NOMO-1 treated with DMSO at 0.1 percent for 48 hours (cell line): Measurements from ENCODE around the gene CELF2.
"Not testable (repeated sequence)": the region's sequence is repeated elsewhere in the genome, so short reads cannot be mapped to it uniquely, and the experiment has no call there.

ENCODE experiments used
- DNase-seq: peaks from one replicate; lab custom pipeline; 2025; ENCODE audit not compliant: unreplicated experiment; lab: John Stamatoyannopoulos, UW

Gene CELF2

DNA sequence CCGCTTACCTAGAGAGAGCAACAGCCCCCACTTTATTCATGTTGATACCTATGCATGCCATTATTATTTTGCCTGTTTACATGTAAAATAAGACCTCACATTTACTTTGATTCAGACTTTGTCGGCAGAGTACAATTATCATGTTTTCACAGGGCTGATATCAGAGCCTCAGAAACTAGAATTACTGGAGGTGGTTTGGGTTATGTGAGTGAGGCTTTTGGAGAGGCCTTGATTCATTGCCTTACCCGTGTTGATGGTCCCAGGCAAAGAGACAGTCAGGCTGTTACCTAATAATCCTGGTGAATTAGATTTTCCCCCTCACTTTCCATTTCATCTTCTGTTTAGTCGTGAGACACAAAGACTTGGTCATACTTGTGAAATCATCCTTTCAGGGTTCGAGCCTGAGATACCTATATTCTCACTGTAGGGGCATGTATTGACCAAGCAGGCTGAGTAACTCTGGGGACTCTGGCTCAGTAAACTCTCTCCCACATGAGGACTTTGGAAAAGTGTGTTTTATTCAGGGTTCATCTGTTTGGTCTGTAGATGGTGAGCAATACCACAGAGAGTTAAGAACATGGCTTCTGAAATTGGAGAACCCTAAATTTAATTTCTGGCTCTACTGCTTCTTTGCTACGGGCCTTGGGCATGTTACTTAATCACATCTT lies 150.9 kb downstream of the CELF2 start:
- no peak for DNase-seq

DNA sequence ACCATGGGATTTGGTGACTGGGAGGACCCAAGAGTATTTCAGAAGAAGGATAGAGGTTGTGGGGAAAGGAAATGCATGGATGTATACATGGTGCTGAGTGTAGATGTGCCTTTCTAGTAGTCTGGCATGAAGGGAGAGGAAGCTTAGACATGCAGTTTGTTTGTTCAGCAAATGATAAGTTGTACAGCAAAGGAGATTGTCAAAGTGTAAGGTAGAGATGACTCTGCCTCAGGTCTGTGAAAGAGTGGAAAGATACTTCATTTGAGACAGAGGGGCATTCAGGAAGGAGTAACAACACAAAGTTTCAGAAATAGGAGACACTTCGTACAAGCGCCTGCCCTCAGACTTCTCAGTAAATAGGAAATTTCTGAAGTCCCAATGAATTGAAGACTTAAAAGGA lies 152.3 kb downstream of the CELF2 start:
- DNase-seq = no peak

DNA sequence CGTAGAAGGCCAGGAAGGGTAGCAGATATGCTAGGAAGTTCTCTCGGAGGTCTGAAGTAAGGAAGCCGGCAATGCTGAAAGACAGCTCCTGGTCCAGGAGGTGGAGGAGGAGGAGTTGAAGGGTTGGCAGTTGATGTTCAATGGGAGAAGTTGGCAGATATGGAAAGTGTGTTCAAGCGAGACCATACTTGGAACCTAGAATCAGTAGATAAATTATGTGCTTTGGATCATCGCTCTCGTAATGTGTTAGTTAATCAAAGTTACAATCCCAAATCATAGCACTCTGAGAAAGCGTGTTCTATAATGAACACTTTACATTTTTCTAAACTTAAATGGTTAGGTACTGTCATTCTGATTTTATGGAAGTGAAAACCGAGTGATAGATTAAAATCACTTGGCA lies 152.9 kb downstream of the CELF2 start:
- no peak for DNase-seq

DNA sequence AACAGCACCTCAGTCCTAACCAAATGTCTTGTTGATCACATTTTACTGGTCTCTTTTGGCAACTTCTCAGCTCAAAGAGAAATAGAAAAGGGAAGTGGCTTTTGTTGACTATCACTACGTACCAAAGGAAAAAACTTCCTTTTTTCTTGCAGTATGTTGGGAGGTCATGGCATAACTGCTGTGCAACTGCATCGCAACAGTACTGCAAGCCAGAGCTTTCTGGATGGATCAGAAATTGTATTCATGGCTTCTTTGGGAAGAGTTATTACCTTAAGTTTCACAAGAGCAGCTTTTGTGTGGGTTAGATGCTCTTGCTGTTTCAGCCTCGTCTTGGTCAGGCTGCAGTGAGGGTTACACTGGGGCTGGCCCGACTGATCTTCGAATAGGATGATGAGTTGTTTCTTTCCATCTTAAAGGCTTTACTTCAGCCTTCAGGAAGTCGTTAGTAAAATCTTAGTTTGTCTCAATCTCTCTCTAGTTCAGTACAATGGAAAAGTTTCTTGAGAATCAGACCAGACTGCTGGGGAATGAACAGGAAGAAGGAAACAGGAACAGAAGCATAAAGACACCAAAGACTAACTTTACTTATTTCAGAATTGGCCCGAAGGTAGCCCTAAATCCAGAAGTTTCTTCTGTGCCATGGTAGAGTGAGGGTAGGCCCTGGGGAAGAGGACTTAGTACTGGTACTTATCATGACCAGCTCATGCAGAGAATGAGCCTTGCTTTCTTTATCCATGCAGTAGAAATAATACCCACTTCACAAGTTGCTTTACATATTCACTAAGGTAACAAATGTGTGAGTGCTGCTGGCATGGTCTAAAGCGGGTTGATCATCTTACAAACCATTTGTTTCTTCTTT lies 153.6 kb downstream of the CELF2 start:
- peak; percentile 93 for DNase-seq

DNA sequence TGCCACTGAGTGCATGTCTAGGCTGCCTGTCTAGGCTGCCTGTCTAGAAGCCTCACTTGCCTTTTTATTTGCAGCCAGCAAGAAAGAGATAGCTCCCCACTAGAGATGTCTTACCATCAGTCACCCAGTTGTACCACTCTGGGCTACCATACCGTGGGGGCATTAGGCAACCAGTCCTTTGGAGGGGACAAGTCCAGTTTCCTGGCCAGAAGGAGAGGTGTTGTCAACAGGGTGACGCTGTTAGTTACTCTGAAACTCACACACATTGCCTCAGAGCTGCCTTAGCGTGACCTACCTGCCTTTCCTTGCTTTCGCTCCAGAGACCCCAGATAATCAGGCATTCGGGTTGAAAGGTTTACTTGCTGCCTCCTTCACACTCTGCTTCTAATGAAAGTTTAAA lies 155.4 kb downstream of the CELF2 start:
- DNase-seq = no peak

DNA sequence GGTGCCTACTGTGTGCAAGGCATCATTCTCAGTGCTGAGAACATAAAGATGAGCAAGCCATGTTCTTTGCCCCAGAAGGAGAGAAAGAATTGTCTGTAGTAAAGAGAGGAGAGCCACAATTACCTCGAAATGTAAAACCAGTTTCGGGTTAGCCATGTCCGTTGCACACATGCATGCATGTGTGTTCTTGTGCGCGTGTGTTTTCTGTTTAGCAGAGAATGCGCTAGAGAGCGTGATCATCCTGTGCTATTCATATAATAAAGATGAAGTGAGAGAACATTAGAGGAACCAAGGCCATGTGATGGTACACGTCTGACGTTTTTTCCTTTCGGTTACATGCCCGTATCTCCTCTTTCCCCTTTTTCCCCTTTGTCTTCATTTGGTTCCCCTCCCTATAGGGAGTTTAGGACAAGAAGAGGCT lies 158.2 kb downstream of the CELF2 start:
- DNase-seq = peak; percentile 77

DNA sequence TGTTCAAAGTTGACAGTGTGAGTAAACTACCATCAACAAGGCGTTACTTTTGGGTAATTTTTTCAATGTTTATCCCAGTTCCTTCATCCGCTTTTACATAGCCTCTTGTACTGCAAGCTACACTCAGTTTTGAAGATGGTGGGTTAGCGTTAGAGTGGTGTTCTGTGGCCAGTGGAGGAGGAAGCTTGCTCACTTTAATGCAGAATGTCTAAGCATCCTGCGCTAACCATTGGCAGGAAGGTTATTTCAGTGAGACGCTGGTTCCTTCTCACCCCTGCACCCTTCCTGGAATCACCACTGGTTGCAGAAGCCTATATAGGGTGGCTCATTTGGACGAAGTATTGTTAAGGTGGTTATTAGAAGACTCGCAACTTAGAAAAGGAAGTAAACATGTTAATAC lies 159.1 kb downstream of the CELF2 start:
- DNase-seq = no peak

DNA sequence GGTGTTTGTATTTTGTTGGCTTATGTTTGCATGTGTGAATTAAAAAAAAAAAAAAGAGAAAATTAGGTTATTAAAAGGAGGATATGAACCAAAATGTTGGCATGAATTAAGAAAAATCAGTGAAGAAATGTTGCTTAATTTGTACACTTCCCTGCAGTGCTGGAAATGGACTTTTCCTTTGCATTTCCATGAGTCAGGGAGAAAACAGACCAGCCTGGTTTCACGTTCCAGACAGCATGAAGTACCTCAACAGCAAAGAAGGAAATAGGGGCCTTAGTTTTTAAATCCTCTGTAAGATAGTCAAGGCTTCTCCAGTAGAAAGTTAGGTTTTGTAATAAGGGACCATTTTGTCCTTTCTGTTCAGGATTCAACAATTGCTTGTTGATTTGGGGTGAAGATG lies 159.7 kb downstream of the CELF2 start:
- DNase-seq = no peak

DNA sequence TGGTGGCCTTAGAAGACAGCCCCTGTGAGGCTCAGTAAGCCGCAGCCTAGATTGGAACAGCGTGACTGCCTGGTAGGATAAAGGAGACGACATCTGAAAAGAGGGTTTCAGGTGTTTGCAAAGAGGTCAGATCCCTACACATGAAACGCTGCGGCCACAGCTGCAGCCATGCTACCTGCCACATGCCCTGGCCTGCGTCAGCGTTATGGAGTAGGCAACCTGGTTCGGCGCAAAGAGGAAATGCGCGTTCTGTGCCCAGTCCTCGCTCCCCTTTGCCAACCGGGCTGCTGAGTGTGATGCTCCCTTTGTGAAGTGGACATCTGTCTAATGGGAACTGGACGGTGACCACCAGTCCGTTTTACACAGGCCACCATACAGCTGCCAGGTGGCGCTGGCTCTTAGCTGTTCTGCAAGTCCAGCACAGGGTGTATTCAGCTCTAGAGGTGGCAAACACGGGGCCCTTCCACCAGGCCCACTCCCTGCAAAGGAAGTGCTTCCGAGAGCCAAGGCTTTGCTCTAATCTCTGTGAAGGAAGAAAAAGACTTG lies 160.3 kb downstream of the CELF2 start:
- DNase-seq = no peak

DNA sequence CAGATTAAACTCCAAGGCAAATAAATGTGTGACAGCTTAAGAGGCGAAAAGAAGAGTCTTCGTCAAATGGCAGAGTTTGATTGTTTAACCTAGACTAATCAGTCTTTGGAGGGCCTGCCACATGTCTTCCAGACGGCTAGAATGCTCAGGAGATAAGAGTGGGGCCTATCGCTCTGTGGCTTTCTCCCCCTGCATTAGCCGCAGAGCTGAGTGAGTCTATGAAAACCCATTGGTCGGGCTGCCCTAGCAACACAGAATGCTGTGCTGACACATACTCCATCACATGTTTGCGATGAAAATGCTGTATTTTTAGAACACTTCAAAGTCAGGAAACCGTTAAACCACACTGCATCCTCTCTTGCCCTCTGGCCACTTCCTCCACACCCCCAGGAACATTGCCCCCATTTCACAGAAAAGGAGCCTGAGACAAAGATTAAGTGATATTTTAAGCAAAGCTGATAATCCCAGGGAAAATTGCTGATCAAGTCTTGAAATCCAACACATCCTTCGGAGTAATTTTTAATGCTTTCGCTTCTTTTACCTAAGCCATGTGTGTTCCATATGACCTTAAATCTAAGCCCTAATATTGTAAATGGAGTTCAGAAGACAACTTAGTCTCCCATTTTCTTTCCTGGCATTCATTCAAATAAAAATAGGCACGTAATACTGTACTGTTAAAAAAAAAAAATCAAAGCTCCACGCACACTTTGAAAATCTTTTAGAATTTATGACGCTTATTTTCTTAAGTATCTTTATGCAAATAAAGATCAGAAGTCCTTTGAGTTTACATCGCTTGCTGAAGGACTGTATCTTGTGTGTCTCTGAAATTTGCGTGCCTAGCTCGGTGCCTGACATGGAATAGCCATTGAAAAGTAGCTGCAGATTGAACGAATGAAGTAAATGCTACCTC lies 161.2 kb downstream of the CELF2 start:
- DNase-seq = peak; percentile 98

DNA sequence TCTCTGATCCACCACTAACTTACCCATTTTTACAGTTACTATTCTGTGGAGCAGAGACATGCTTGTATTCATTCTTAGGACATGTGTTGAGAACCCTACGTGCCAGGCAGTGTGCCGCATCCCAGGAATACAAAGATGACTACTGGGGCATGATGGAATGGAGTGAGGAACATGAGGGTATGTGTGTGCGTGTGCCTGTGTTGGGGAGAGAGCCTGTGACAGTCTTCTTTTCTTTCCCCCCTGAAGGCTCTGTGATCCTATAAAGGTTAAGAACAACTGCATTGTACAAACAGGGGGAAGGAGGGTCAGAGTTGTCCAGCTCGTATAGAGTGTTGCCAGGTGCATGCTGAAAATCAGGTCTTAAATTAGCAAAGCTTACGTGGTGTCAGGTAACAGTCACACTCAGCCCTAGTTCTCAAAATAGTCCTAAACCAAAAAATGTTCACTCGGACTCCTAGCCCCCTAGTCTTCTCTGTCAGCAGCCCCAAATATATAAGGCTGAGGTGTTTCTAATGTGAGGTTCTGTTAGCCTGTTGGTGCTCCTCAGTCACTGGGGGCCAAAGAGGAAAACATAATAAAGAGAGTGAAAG lies 161.9 kb downstream of the CELF2 start:
- peak; percentile 15 for DNase-seq

DNA sequence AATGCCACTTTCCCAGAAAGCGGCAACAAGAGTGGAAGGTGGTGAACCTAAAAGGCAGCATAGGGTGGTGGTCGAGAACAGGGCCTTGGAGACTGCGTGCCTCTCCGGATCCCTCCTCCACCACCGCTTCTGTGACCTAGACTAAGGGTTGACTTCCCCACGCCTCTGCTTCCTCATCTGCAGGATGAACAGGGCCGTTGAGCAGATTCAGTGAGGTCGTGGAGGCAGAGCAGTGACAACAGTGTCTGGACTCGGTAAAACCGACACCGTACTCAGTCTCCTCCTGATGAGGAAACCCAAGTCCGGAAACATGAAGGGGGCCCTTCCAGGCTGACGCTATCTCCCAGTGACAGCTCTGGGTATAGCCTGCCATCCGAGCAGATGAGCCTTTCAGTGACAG lies 162.6 kb downstream of the CELF2 start:
- peak; percentile 88 for DNase-seq

DNA sequence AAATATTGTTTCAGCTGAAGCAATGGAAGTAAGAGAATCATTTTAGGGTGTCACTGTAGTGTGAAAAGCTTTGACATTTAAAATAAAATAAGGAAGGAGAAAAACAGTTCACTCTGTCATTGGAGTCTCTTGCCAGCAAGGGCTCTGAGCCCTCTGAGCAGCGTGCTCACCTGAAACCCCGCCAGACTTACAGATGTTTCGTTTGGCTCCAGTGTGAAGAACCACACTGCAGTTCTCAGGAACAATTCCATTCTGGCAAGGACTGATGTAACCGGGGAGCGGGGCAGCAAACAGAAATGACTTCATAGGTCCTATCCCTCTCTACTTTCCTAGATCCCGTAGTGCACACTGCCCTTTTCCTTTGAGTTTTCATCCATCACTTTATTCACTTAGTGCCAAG lies 164.3 kb downstream of the CELF2 start:
- no peak for DNase-seq

DNA sequence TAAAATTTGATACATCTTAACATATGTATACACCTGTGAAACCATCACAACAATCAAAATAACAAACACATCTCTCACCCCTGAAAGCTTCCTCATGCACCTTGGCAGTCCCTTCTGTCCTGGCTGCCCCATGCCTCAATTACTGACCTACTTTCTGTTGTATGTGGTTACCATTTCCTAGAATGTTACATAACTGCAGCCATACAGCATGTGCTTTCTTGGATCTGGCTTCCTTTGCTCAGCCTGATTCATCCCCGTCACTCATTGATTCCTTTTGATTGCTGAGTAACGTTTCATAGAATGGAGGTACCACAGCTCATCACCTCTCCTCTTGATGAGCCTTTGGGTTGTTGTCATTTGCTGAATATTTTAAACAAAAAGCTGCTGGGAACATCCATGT lies 165.3 kb downstream of the CELF2 start:
- DNase-seq = no peak

DNA sequence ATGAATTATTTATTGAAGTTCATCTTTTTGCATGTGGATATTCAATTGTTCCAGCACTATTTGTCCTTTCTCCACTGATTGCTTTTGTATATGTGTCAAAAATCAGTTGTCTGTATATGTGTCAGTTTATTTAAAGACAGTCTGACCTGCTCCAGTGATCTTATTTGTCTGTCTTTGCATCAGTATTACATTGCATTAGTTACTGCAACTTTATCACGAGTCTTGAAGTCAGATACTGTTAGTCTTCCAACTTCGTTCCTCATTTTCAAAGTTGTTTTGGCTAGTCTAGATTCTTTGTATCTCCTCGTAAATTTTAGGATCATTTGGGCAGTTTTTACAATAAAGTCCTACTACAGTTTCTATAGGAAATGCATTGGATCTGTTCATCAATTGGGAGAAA lies 166.4 kb downstream of the CELF2 start:
- no peak for DNase-seq

DNA sequence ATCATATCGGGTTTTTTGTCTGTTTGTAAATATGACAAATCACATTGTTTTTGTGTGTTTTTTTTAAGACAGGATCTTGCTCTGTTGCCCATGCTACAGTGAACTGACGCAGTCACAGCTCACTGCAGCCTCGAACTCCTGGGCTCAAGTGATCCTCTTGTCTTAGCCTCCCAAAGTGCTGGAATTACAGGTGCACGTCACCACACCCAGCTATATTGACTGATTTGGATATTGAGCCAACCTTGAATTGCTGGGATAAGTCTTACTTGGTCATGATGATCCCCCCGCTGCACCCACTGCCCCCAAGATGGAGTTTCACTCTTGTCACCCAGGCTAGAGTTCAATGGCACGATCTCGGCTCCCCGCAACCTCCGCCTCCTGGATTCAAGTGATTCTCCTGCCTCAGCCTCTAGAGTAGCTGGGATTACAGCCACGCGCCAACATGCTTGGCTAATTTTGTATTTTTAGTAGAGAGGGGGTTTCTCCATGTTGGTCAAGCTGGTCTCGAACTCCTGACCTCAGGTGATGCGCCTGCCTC lies 167.5 kb downstream of the CELF2 start:
- DNase-seq = not testable (repeated sequence)

DNA sequence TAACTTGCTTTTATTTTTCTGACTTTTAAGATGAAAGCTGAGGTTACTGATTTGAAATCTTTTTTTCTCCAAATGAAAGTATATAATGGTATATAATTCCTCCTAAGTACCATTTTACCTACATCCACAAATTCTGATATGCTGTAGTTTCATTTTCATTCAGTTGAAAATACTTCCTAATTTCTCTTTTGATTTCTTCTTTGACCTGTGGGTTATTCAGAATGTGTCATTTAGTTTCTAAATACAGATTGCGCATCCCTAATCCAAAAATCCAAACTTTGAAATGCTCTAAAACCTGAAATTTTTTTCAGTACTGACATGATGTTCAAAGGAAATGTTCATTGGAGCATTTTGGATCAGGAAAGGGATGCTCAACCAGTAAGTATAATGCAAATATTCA lies 168.7 kb downstream of the CELF2 start:
- no peak for DNase-seq

DNA sequence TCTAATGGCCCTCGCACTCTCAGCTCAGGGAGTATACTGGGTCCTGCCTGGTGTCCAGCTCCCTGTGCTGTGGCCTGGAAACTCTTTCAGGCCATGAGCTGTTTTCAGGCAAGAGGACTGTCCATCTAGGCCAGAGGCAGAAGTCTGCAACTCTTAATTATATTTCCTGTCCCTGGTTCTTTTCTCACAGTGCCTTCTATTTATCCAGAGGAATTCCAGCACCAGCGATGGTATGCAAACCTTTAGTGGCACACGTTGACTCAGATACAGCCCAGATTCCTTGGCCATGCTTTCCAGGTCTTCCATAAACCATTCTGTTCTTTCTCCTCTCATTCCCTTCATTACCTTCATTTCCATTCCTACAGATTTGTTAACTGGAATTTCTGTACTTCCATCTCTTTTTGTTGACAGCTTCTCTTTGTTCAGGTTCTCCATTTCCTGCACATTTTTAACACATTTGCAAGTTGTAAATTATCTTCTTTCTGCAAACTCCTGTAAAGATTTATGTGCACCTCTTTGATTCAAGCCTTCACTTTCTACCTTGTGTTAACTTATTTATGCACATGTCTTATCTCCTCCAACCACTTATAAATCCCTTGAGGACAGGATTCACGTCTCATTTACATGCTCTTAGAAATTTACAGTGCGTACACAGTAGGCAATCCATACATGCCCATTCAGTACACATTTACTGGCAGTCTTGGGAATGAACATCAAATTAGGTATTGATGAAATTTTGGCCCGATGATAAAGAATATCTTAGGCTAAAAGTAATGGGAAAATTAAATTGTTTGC lies 172.1 kb downstream of the CELF2 start:
- DNase-seq = no peak

DNA sequence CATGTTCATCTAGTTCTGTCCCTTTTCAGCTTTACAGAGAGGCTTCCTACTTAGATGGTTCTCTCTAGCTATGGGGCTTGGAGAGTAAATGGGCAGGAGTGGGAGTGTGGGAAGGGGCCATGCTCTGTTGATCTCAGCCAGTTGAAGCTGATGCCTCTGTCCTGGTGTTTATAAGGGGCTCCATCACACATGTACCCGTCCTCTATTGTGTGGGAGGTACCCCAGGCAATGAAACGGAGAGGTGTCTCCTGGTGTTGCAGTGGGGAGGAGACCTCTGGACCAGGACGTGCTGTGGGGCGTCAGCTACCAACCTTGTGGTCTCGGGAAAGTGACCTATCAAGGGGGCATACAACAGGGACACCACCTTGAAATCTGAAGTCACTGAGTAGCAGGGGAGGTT lies 173.5 kb downstream of the CELF2 start:
- no peak for DNase-seq

DNA sequence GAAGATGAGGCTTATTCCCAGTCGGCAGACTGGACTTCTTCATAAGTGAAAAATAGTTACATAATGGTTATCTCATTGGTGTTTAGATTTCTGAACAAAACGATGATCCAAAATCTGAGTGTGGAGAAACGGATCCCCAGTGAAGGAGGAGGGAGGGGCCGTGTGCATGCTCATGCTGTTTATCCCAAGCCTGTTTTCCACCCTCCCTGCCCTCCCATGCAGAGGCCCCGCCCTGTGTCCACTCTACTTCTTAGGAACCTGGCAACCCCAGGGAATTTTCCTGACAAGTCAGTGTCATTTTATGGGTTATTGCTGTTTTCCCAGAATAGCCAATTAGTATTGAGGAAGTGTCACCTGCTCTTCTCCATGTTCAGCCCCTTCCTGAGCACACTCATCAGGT lies 174.0 kb downstream of the CELF2 start:
- DNase-seq = no peak
